ENCODE results near the gene PANK4.
"Not testable (repeated sequence)": the region's sequence is repeated elsewhere in the genome, so short reads cannot be mapped to it uniquely, and the experiment has no call there.

The PANK4 gene

GRCh38 chr1:2525920-2526823 is at the start of gene PANK4:
PANK4 (minus strand) TSS chr1:2526596; CDS start chr1:2526587, 9 bp downstream.
- DNase-seq (ENCODE audit: low read depth, low spot score) = peak; percentile 70

- no peak for DNase-seq (ENCODE audit: low read depth, low spot score)
Observed at GRCh38 chr1:2574350-2574749, 48.0 kb upstream of the PANK4 start.

GRCh38 chr1:2573250-2573920 is 47.0 kb upstream of the PANK4 start:
- no peak for DNase-seq (ENCODE audit: low read depth, low spot score)

GRCh38 chr1:2571348-2571747 is 45.0 kb upstream of the PANK4 start:
- DNase-seq (ENCODE audit: low read depth, low spot score) = no peak

GRCh38 chr1:2570332-2570731 is 43.9 kb upstream of the PANK4 start:
- no peak for DNase-seq (ENCODE audit: low read depth, low spot score)

GRCh38 chr1:2569703-2570102 is 43.3 kb upstream of the PANK4 start:
- not testable (repeated sequence) for DNase-seq (ENCODE audit: low read depth, low spot score)

GRCh38 chr1:2569060-2569459 is 42.7 kb upstream of the PANK4 start:
- no peak for DNase-seq (ENCODE audit: low read depth, low spot score)

GRCh38 chr1:2568187-2568816 is 41.9 kb upstream of the PANK4 start:
- not testable (repeated sequence) for DNase-seq (ENCODE audit: low read depth, low spot score)

- DNase-seq (ENCODE audit: low read depth, low spot score) = no peak
Observed at GRCh38 chr1:2567083-2567679, 40.8 kb upstream of the PANK4 start.

GRCh38 chr1:2566101-2567045 is 40.0 kb upstream of the PANK4 start:
- DNase-seq (ENCODE audit: low read depth, low spot score) = no peak

GRCh38 chr1:2564815-2565374 is 38.5 kb upstream of the PANK4 start:
- no peak for DNase-seq (ENCODE audit: low read depth, low spot score)

- DNase-seq (ENCODE audit: low read depth, low spot score) = no peak
Observed at GRCh38 chr1:2564006-2564814, 37.8 kb upstream of the PANK4 start.

- DNase-seq (ENCODE audit: low read depth, low spot score) = no peak
Observed at GRCh38 chr1:2563205-2563604, 36.8 kb upstream of the PANK4 start.

- no peak for DNase-seq (ENCODE audit: low read depth, low spot score)
Observed at GRCh38 chr1:2561898-2562895, 35.8 kb upstream of the PANK4 start.

- DNase-seq (ENCODE audit: low read depth, low spot score) = no peak
Observed at GRCh38 chr1:2561446-2561845, 35.0 kb upstream of the PANK4 start.

- DNase-seq (ENCODE audit: low read depth, low spot score) = no peak
Observed at GRCh38 chr1:2560299-2561073, 34.1 kb upstream of the PANK4 start.

- DNase-seq (ENCODE audit: low read depth, low spot score) = no peak
Observed at GRCh38 chr1:2559509-2560298, 33.3 kb upstream of the PANK4 start.

All from activated naive CD8-positive, alpha-beta T cell treated with anti-CD3 and anti-CD28 coated beads, Interleukin-2, amount 50 U/mL, for 16 hours (primary cell).